T-helper 9 cell (primary cell): ENCODE data around the gene ROPN1L.
"Not testable (repeated sequence)": the region's sequence is repeated elsewhere in the genome, so short reads cannot be mapped to it uniquely, and the experiment has no call there.

Experiments used
- DNase-seq: peaks from one replicate; pipeline ENCODE4 v3.0.0-alpha.2; 2020
- total RNA-seq, 2 donors: gene quantifications; one replicate each; lab custom pipeline; 2026; lab: John Stamatoyannopoulos, UW

ROPN1L gene
- 0.63 to 0.72 reads per million in 2 donors for total RNA-seq

DNA sequence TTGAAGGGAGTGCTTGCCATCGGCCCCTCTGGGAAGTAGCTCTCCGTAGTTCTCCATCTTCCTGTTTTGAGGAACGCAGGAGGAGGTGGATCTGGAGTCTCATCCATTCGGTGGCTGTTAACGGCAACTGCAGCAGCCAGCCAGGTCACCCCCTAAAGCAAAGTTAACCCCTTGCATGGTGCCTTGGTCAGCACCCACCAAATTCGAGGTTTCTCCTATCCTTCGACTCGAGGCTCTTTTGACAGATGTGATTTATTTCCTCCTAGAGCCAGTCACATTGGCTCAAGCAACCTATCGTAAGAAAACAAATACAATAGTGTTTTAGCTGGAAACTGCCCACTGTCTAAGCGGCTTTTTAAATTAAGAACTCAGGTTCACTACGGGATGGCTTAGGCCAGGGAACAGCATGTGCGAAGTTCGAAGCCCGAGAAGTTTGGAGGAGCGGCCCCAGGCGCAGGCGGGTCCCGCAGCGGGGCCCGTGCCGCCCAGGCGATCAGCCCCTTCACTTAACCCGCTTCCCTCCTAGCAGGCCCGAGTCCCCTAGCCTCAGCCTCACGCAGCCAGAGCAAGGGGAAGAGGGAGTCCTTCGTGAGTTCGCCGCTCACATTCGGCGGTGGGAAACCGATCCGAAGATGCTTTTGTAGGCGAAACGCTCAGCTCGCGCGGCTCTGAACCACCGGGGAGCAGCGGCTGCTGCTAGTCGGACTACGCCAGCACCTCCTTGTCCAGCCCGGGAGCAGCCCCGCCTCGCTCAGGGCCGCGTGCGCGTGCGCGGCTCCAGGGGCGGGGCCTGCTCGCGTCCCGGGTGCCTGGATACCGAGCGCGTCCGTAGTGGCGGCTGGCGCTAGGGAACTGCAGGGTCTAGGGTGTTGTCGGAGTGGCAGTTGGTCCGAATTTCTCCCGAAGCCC lies at the start of gene ROPN1L:
Gene ROPN1L, plus strand, starts transcription at position 797 of the 909 bp plus-strand sequence. CDS start 289 bp downstream, outside the sequence.
- peak; percentile 74 for DNase-seq

DNA sequence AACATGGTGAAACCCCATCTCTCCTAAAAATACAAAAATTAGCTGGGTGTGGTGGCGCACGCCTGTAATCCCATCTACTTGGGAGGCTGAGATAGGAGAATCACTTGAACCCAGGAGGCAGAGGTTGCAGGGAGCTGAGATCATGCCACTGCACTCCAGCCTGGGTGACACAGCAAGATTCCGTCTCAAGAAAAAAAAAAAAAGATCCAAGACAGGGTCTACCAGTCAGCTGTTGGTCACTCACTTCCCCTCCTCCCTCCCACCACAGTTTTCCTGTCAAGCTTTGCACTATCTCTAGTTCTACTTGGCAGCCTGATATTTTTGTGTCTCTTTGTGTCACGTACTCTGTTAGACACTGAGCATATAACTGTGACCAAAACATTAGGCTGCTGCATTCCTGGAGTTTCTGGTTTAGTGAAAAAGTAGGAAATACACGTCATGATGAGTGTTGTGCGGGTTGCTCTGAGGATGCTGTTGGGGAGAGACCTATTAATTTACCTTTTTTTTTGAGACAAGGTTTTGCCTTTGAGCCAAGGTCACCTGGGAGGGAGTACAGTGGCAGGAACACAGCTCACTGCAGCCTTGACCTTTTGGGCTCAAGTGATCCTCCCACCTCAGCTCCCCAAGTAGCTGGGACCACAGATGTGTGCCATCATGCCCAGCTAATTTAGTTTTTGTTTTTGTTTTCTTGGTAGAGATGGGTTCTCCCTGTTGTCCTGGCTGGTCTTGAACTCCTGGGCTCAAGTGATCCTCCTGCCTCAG lies 48.9 kb upstream of the ROPN1L start:
- DNase-seq = not testable (repeated sequence)

DNA sequence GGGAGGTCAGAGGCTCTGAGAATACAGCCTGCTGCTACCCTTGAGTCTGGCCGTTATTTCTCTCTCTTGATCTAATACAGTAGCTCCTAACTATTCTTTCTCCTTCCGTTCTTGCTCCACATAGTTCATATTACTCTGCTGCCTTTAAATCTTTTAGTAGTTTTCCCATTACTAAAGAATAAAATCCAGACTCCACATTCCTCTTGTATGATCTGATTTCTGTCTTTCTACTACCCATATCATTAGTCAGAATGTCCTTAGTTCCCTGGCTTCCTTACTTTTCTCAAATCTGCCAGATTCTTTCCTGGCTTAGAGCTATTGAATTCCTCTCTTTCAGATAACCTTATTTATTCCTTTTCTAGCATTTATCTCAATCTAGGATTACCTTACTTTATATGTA lies 48.2 kb upstream of the ROPN1L start:
- no peak for DNase-seq

DNA sequence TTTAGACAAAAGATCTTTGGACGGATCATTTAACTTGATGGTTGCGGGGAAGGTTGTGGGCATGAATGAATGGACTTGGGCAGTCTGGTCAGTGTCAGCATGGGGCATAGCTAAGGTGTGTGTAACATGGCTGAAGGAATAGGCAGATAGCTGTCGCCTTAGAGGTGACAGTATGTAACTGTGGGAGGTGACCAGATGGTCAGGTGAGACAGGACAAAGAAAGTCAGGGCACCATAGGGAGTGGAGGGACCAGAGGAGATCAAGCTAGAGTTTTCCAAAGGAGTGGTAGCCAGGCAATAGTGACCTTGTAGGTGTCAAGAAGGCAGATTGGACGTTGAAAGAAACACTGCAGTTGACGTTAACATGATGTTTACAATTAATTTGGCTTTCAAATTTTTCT lies 45.1 kb upstream of the ROPN1L start:
- no peak for DNase-seq

DNA sequence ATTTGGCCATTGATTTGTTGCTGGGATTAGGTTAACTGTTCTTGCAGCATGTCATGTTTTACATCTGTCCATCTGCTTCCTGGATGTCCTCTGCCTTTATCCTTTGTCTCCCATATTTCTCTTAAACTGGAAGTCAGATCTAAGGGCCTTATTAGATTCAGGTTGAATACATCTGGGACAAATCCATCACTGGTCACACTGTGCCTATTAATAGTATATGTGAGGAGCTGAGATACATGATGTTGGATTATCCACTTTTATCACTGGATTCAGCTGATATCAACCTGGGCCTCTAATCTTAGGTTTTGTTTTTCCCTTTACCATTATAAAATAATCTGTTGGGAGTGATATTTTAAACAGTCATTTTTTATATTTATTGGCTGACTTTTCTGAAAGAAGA lies 41.8 kb upstream of the ROPN1L start:
- DNase-seq = no peak

DNA sequence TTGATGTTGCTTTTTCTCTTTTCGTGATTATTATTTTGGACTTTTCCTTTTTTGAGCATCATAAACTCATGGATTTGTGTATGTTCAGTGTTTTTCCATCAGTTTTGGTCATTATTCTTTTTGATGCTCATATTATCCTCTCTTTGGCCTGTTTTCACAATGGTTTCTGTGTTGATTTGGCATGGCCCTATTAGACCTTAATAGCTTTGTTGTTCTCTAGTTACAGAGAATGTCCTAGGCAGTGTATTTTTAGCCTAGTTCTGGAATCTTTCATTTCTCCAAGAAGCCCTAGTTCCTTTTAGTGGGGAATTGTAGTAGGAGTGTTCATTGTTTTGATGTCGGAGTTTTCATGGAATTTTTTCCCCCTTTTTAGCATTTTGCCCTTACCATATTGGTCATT lies 41.3 kb upstream of the ROPN1L start:
- DNase-seq = no peak

DNA sequence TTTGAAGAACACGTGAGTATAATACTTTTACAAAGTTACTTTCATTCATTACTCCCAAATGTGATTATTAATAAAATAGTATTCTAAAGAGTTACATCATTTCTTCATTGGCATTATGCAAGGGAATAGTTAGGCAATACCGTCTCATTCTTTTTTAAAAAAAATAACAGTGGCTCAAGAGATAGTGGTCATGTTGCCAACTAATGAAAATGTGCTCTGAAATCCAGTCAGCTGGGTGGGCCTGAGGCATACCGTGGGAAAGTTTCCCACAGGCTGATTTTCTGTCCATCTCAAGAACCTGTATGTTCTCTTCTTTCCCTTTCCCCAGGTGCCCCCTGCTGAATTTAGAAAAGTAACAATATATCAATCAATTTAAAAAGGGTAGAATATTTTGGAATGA lies 40.8 kb upstream of the ROPN1L start:
- no peak for DNase-seq

DNA sequence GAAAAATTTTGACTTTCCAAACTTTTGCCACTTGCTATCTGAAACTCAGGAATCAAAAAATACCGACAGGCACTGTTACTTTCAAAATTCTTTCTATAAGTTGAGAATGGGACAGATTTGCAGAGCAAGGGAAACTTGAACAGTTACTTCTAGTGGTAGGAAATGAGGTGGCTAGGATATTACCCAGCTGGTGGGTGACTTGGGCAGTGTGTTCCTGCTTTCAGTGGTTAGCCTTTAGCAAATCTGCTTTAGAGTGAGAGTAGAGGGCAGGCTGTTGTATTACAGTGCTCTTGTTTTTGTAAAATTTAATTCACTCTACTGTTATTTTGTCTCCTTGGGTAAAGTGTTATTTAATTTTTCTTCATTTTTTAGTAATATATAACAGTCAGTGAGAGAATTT lies 40.2 kb upstream of the ROPN1L start:
- no peak for DNase-seq

DNA sequence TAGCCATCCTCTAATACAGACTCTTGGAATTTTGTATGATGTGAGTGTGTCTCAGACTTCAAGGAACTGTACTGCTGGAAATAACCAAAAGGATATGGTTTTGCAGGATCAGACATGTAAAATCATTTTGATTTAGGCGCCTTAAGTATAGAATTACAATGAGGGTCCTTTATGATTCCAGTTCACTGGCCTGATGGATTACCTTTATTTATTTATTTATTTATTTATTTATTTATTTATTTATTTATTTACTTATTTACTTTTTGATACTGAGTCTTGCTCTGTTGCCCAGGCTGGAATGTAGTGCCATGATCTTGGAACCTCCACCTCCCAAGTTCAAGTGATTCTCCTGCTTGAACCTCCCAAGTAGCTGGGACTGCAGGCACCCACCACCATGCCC lies 37.9 kb upstream of the ROPN1L start:
- no peak for DNase-seq

DNA sequence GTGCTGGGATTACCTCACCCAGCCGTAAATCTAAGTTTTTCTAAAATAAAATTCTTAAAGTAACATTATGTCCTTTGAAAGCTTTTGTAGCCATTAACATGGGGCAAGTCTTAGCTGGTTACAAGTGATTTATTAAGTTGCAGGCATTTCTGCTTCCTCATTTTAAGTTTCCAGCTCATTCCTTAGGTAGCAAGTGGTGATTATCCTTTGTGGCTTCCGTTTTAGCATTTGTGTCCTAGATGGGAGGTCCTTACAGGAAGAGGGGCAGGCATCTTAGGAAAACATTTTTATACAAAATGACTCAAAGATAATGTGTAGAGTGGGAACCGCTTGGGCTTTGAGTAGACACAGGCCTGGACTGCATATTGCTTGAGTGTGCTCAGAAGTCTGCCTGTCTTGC lies 35.0 kb upstream of the ROPN1L start:
- no peak for DNase-seq

DNA sequence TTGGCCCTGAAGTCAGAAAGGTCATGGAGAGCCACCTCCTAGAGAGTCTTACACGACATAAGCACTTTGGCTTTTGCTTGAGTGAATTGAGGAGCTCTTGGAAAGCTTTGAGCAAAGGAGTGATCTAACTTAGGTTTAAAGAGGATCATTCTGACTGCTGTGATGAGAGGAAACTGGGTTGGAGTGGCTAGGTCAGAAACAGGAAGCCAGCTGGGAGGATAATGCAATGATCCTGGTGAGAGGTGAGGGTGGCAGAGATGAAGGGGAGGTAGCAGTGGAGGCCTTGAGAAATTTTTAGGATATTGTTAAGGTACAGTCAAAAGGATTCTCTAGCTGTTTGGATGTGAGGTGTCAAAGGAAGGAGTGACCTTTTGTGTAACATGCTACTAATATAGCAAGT lies 32.2 kb upstream of the ROPN1L start:
- DNase-seq = no peak

DNA sequence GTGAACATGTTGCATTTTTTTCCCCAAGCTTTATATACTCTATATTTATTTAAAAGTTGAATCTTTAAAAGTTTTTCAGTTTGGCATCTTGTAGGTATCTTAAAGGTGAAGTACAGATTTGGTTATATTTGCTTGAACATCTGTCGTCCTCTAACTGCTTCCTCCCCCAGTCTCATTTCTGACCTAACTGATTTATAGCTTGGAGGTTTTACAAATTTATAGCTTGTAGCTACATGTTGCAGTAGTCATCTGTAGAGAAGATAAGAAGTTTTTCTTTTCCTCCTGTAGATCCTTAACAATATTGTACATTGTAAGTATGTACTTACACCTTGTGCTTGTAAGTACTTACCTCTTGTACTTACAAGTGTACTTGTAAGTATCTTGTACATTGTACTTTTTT lies 31.0 kb upstream of the ROPN1L start:
- DNase-seq = no peak

DNA sequence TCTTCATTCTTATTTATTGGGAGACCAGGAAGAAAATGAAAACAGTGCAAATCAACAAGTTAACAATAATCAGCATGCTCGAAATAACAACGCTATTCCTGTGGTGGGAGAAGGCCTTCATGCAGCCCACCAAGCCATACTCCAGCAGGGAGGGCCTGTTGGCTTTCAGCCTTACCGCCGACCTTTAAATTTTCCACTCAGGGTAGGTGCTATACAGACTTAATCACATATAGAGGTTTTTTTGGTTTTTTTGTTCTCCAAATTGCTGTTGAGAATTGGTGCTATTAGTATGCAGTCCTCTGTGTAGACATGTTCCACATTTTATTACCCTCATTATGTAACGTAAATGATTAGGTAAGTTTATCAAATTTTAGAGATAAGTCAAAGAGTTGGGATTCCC lies 30.3 kb upstream of the ROPN1L start:
- DNase-seq = no peak

DNA sequence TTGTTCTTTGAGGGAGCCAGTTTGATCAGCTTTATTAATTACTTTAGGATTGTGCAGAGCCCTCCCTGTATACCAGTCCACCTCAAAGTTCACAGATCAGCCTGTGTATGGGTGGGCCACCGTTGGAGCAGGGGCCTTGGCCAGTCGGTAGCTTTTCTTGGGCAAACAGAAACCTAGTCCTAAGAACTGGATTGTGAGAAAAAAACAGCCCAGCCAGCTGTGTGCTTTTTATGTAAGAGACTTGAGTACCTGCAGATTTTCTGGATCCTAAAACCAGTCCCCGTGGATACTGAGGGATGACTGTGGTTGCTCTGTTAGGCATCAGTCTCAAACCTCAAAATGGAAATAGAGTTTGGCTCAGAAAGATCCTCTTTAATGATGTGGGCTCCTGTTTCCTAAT lies 24.8 kb upstream of the ROPN1L start:
- DNase-seq = no peak

DNA sequence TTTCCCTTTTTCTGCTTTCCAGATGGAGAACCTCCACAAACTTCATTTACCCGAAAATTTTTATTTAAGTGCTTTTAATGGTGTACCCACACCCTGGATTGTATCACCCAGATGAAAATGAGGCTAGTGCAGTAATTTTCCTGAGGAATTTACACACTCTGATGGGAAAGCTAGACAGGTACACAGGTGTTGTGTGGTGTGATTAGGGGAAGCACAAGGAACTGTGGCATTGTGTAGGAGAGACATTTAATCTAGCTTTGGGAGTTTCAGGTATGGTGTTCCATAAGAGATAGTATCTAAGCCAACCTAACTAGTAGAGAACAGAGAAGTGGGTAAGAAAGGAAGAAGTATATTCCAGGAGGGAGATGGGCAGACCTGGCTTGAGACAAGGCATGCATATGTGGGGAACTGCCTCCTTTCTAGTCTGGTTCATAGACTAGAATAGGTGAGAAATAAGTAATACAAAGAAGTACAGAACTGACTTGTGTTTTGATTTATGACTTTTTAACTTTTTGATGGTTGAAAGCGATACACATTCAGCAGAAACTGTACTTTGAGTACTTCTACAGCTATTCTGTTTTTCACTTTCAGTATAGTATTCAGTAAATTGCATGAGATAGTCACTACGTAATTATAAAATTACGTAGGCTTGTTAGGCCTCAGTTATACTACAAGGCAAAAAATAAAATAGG lies 22.9 kb upstream of the ROPN1L start:
- no peak for DNase-seq

DNA sequence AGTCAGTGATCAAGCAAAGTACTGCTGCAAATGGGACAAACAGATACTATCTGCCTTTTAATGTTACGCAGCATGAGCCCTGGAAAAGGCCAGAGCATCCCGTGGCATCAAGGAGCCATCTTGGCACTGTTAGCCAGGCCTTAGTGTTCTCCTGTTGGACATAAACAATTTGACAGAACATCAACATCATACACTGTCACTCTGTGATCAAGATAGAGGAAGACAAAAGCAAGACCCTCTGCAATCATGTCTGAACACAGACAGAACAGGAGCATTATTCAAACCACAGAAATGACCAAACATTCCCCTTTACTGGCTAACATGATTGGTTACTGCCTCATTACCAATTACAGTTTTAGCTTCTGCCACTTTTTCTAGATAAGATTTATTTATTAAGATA lies 21.2 kb upstream of the ROPN1L start:
- DNase-seq = no peak

DNA sequence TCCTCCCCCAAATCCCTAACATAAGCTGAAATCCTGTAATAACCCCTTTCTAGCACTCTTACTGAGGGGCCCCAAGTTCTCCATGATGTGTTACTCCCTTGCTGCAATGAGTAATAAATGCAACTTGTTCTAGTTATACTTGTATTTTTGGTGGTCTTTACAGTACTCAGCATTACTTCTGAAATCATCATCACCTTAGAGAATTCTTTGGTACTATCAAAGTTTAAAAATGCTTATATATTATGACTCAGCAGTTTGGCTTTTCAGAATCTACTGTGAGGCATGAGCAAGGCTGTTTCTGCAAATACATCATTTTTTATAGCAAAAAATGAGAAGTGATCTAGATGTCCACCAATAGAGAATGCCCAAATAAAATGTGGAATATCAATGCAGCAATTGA lies 20.7 kb upstream of the ROPN1L start:
- DNase-seq = no peak

DNA sequence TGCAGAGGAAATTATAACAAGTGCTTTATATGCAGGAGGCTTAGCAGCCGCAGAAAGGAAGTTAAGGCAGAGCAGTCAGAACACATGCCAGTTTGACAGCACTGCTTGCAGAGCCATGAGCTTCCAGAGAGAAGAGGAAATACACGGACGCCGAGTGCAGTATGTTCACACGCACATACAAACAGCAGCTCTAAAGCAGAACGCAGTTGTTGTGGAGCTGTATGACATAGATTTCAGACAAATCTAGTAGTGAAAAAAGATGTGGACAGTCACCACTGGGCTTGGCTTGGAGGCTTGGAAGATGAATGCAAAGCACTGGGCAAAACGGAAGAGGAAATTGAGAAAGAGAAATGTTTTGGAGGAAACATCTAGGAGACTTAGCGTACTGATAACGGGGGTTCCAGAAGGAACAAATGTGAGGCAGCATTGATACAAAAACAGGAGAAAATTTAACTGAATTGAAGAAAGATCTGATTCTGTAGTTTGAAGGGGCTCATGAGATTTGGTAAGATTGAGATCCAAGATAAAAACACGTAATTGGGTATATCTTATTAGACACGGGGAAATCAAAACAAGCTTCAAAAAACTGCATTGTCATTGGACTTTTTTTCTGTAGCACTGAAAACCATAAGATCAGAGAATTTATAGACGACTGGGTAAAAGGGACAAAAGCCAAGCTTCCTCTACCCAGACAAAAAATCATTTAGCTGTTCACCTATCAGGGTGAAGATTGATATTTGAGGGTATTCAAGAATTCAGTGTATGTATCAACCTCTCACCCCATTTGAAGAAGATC lies 19.6 kb upstream of the ROPN1L start:
- DNase-seq = no peak

DNA sequence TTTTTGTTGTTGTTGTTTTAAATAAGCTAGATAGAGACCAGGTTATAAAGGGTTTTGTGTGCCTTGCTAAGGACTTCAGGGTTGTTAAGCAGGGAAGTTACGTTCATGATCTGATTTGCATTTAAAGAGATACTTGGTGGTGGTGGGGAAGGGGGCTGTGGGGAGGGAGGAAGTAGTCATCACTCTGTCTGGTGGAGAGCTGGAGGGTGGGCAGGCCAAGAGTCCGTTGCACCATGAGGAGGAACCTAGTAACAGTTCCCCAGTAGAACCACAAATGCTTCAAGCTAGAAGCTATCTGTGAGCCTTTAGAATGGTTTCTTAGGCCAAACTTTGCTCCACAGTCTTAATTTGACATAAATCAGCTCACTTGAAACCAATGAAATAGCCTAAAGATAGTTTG lies 18.7 kb upstream of the ROPN1L start:
- DNase-seq = no peak

DNA sequence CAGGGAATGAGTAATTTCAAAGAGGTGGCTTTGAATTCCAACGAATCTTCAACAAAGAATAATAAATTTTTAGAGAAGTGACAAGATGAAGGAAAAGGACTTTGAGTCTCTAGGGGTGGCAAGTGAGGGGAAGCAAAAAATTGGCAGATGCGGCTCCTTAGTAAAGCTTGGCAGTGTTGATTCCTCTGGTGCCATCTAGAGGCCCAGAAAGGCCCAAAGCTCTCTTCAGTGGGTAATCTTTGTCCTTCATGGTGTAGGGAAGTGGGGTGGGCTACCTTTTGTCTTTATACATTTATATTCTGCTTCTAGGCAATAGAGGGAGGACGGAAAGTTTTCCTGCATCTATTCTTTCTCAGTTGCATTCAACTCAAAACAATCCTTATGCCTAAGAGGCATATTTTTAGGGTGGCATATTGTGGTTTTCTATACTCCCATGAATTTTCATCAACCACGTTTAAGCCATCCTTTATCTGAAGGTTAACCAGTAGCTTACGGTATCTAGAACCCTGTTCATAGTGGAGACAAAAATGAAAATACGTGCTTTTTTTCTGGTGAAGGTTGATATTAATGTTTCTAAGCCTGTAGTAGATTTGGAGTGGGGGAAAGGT lies 17.5 kb upstream of the ROPN1L start:
- DNase-seq = no peak

DNA sequence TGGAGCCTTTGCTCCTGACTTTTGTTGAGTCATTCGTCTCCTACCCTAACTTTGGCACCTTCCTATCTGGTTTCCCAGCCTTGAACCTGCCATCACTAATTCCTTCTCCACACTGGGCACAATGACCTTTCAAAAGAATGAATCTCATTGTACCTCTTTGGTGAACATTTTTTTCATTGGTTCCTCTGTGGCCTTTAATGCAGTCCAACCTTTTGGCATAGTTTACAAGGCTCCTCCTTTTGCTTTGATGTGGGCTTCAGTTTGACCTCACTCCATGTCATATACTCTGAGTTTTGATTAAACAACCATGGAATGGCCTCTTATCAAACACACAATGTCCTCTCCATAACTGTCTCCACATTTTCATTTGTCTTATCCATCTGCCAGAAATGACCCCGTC lies 14.5 kb upstream of the ROPN1L start:
- no peak for DNase-seq

DNA sequence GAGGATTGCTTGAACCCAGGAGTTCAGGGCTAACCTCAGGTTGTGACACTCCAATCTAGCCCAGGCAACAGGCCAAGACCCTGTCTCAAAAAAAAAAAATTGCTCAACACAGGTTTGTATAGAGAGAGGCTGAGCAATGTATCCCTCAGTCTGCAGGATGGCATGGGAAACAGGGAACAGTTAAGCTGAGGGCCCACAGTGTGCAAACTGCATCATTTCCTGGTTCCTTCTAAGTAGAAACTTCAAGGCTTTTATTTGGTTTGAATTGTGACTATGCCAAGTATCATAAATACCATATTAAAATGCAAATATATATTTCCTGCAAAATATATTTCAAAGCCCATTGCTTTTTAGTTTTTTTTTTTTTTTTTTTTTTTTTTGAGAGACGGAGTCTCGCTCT lies 13.7 kb upstream of the ROPN1L start:
- no peak for DNase-seq
